CD4-positive, alpha-beta T cell treated with Interleukin-17A for 1 hour (primary cell): Measurements from ENCODE around the gene PSME3IP1.
"Not testable (repeated sequence)": the region's sequence is repeated elsewhere in the genome, so short reads cannot be mapped to it uniquely, and the experiment has no call there.

Experiments
- DNase-seq: peaks from one replicate; pipeline ENCODE4 v3.0.0-alpha.2; 2020

Gene PSME3IP1, protein sequence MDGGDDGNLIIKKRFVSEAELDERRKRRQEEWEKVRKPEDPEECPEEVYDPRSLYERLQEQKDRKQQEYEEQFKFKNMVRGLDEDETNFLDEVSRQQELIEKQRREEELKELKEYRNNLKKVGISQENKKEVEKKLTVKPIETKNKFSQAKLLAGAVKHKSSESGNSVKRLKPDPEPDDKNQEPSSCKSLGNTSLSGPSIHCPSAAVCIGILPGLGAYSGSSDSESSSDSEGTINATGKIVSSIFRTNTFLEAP

DNA sequence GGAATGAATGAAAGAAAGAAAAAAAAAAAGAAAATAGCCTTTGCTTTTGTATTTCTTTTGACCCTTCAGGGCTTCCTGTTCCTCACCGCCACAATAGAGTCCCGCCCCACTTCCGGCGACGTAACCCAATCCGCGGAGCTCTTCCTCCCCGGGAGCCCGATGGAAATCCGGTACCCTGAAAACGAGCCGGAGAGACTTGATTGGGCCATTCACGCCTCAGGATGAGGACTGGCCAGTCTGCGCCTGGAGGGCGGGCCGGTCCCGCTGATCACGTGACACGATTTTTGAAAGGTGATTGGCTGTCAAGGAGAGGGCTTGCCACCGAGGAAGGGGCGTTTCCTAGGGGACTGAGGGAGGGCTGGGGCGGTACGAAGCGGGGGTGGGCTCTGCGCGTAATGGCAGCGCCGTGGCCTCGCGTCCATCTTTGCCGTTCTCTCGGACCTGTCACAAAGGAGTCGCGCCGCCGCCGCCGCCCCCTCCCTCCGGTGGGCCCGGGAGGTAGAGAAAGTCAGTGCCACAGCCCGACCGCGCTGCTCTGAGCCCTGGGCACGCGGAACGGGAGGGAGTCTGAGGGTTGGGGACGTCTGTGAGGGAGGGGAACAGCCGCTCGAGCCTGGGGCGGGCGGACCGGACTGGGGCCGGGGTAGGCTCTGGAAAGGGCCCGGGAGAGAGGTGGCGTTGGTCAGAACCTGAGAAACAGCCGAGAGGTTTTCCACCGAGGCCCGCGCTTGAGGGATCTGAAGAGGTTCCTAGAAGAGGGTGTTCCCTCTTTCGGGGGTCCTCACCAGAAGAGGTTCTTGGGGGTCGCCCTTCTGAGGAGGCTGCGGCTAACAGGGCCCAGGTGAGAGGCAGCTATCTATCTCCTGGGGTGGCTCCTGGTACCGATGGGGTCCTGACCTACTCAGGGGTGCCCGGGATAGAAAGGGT, at the start of gene PSME3IP1, which contains the start of gene RSPRY1:
Gene PSME3IP1 (minus strand): TSS at position 95 of the 927 bp plus-strand sequence. CDS start 12,185 bp downstream, outside the sequence.
Gene RSPRY1 (plus strand): TSS at position 385 of the 927 bp plus-strand sequence. CDS start 18,330 bp downstream, outside the sequence.
- DNase-seq, result peak; percentile 100

DNA sequence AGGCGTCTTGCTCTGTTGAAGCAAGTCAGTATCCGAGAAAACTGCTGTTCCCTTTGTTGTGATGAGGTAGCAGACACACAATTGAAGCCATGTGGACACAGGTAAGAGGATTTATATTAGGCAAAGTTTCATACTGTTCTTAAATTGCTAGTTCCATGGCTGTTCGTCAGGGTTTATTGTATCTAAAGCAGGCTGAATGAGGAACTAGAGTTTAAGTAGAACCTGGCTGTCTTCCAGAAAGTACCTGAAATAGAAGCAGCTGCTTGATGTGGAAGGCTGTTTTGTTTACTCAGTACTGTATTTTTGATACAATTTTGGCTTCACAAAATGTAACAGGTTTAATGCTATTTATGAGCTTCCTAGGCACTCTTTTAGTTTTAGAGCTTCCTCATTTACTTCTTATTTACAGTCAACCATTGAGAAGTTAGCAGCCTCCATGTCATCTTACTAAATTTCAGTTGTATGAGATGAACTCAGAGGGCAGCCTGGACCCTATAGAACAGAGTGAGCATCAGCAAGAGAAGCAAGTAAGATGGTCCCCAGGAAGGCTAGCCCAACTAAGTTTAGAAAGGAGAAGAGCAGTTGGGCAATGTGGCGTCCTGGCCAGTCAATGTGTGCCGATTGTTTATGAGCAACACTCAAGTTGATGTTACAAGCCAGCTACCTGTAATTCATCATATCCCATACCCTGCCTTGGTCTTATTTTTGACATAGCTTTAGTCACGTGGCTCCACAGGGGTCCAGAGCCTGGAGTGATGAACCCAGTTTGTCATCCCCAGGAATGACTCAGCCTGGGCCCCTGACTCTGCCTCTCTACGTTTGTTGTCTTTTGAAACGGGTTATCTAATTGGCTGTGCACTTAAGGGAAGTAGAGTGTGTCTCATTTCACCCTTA, 49.5 kb upstream of the PSME3IP1 start:
- no peak for DNase-seq

DNA sequence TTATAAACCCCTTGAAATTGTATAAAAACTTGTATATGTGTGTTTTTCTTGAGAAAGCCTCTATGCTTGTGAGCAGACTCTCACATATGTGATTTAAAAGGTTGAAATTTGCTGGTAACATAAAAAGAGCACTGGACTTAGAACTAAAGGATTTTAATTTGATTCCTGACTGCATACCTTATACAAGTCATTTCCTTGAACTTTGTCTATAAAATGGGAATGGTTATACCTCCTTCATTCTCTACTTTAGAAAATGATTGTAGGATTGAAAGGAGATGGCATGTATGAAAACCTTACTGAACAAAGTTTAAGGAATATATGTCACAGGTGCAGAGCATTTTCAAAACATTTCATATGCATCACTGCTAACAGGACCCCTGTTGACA, 48.9 kb upstream of the PSME3IP1 start:
- DNase-seq, result no peak

DNA sequence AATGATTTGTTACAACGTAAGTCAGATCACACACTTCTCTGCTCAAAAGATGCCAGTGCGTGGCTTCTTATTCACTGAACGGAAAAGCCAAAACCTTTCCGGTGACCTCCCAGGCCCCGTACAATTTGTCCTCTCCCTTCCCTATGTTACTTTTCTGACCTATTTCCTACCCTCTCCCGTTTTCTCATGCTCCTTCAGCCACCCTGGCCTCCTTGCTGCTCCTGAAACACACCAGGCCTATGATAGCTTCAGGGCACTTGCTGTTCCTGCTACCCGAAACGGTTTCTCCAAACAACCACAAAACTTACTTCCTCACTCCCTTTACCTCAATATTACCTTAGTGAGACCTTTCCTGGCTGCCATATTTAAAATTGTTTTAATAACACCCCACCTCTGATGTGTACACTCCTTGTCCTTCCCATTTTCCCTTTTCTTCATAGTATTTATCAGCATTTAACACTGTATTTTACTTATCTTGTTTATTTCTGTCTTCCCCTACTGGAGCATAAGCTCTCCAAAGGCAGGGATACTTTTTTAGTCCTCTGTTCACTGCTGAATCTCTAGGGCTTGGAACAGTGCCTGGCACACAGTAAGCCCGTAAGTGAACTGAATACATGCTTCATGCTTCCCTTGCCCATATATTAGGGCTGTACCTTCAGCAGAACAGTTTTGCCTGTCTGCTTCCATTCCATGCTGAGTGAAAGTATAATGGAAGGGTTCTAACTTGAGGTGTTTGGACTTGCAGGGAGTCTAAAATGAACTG, 48.3 kb upstream of the PSME3IP1 start:
- DNase-seq, result no peak

DNA sequence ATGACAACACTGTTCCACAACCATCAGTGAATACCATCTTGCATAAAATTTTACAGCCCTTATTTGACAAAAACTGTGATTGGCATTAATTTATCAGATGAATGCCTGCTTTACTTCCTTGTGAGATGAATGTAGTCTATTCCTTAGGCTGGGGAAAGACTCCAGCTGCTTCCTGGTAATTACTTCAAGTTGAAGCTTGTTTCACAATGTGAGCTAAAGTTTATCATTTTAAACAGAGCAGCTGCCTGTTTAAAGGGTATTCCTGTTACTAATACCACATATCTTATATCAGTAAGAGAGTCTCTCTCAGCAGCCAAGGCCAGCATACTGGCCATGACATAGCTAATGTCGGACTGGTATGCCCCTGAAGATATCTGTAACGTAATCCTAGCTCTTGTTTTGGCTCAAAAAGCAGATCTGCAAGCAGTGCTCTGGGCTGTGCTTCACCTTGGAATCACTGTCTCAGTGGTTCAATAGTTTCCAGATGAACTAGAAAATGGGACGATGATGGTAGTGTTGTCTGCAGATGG, 46.0 kb upstream of the PSME3IP1 start:
- DNase-seq, result no peak

DNA sequence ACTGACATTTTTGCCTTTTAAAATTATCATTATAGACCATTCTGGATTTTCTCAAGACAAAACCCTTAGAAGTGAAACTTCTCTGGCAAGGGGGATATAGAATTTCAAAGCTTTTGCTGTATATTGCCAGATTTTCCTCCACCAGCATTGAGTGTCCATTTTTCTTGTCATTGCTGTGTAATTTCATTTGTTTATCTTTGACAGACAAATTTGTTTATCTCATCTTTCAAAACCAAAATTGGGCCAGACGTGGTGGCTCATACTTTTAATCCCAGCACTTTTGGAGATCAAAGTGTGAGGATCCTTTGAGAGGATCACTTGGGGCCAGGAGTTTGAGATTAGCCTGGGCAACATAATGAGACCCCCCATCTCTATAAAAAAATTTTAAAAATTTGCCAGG, 43.2 kb upstream of the PSME3IP1 start:
- DNase-seq, result no peak

DNA sequence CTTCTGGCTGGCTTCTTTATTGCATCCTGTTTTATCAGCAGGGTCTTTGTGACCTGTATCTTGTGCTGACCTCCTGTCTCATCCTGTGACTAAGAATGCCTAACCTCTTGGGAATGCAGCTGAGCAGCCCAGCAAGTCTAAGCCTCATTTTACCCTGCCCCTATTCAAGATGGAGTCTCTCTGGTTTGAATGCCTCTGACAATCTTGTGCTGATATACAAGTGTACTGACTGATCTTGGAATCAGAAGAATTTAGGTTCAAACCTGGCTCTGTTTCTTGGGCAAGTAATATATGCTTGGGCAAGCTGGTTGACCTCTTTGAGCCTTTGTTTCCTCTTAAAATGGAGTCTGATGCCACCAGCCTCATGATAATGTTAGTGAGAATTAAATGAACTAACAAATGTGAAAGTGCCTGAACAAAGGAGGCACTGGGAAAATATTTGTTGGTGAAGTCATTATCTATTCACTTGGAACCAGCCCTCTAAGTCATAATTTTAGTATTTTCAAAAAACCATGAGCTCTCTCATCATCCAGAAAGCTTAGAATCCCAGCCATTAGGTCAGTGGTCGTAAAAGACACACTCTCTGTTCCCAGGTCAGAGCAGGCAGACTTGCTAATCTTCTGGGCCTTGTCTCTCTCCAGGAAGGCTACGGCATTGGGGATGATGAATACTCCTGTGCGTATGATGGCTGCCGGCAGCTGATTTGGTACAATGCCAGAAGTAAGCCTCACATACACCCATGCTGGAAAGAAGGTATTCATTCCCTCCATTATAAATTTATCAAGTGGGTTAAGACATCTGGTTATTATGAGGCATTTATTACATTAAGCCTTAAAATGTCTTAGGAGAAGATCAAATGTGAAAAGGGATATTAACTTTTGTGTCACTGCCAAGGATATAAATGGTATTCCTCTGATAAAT, 41.1 kb upstream of the PSME3IP1 start:
- no peak for DNase-seq

DNA sequence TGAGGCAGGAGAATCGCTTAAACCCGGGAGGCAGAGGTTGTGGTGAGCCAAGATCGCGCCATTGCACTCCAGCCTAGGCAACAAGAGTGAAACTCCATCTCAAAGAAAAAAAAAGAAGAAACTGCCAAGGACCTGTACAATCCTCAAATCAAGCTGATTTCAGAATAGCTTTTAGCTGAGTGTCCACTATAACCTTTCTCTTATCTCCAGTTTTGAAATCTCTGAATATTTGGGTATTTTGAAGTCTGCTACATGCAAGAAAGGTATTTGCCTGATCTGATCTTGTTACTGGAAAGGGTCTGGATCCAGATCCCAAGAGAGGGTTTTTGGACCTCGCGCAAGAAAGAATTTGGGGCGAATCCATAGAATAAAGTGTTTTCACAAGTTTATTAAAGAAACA, 40.1 kb upstream of the PSME3IP1 start:
- no peak for DNase-seq

DNA sequence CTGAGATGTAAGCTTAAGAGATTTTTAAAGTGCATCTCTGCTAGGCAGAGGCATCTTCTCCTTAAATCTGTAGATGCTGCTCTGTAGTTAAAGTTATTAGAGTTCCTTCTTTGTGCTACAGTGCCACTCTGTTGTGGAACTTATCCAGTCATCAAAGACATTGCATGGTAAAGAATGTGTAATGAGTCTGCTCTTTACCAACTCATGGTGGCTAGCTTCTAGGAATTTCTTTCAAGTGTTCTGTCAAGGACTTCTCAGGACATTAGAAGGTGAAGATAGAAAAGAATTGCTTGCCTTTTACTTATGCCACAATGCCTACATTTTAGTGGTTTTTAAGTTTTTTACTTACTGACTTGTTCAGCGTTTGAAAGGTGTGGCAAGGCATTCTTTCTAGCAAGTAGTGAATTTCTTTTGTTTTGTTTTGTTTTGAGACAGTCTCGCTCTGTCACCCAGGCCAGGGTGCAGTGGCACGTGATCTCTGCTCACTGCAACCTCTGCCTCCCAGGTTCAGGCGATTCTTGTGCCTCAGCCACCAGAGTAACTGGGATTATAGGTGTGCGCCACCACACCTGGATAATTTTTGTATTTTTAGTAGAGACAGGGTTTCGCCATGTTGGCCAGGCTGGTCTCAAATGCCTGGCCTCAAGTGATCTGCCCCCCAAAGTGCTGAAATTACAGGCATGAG, 39.0 kb upstream of the PSME3IP1 start:
- no peak for DNase-seq

DNA sequence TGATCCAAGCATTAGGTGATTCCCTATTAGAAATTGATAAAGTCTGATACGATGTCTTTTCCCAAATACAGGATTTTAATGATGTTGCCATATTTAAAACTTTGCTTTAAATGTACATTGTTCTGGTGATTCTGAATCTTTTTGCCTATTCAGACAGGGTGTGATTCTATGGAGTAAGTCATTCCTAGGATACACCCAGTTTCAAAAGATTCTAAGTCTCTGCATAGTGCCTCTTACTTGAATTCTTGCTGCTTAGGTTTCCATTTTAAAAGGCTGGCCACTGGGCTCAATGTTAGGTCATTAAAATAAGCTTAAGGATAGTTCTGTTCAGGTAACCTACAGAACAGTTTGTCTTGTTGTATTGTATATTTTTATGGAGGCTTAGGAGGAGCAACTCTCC, 37.2 kb upstream of the PSME3IP1 start:
- no peak for DNase-seq

DNA sequence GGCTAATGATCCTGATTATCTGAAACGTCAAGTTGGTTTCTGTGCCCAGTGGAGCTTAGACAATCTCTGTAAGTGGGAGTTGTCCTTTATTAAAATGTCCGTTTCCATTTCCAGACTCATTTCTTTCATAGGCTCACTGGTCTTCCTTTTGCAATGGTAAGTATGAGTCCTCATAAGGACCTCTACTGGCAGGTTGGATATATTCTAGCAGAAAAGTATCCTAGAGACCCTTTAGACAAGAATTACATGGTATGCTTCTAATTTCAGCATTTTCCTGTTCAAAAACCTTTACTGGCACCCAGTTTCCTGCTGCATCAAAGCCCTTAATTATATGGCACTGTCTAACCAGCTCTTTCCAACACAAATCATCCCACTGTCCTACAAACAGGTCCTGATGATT, 31.1 kb upstream of the PSME3IP1 start:
- no peak for DNase-seq

DNA sequence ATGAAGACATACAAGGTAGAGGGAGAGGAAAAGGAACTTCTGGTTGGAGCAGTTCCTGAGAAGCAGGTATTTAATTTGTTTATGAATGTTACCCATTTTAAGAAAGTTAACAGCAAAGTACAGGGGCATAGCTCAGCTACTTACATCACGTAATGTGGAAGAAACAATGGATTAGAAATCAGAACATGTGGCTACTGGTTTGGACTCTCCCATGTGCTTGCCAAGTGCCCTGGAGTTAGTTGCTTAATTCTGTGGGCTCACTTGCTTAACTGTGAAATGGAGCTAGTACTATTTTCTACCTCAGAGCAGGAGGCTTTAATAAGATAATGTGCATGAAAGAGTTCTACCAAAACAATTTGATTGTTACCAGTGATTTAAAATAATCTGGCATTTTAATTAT, 27.6 kb upstream of the PSME3IP1 start:
- no peak for DNase-seq

DNA sequence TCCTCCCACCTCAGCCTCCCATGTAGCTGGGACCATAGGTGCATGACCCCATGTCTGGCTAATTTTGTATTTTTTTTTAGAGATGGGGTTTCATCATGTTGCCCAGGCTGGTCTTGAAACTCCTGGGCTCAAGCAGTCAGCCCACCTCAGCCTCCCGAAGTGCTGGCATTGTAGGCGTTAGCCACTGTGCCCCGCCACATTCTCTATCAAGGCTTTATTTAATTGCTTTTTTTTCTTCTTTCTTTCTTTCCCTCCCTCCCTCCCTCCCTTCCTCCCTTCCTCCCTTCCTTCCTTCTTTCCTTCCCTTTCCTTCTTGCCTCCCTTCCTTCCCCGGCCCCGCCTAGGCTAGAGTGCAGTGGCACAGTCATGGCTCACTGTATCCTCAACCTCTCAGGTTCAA, 23.9 kb upstream of the PSME3IP1 start:
- no peak for DNase-seq

DNA sequence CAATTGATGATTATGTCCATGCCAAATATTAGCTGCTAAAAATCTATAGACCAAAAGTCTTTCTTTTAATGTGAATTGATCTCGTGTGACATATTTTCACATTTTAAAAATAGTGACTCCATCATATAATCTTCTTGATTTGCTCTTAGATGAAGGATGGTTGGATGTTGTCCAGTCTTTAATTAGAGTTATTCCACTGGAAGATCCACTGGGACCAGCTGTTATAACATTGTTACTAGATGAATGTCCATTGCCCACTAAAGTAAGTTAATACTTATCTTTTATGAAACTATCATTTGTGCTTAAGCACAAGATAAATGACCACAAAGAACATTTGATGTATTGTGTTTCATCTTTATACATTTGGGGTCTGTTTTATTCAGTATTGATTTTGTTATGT, 23.1 kb upstream of the PSME3IP1 start:
- DNase-seq, result no peak

DNA sequence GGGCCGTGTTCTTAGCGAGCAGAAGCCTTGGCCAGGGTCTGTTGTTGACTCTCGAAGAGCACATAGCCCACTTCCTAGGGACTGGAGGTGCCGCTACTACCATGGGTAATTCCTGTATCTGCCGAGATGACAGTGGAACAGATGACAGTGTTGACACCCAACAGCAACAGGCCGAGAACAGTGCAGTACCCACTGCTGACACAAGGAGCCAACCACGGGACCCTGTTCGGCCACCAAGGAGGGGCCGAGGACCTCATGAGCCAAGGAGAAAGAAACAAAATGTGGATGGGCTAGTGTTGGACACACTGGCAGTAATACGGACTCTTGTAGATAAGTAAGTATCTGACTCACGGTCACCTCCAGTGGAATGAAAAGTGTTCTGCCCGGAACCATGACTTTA, 18.8 kb upstream of the PSME3IP1 start:
- DNase-seq, result no peak

DNA sequence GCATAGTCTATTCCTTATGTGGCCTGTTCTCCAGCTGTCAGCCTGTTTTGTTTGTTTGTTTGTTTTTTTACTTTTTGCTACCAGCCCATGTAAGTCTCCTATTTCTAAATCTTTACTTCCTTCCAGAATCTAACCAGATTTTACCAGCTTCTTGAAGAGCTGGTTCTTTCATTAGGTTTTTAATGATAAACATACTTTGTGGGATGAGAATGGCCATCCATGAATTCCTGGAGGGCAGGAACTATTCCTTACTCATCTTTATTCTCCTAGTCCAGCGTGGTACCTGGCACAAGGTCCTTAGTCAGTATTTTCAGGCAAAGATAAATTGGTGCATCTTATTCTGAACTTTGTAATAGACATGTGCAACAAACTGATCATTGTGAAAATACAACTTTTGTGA, 17.6 kb upstream of the PSME3IP1 start:
- DNase-seq, result no peak

DNA sequence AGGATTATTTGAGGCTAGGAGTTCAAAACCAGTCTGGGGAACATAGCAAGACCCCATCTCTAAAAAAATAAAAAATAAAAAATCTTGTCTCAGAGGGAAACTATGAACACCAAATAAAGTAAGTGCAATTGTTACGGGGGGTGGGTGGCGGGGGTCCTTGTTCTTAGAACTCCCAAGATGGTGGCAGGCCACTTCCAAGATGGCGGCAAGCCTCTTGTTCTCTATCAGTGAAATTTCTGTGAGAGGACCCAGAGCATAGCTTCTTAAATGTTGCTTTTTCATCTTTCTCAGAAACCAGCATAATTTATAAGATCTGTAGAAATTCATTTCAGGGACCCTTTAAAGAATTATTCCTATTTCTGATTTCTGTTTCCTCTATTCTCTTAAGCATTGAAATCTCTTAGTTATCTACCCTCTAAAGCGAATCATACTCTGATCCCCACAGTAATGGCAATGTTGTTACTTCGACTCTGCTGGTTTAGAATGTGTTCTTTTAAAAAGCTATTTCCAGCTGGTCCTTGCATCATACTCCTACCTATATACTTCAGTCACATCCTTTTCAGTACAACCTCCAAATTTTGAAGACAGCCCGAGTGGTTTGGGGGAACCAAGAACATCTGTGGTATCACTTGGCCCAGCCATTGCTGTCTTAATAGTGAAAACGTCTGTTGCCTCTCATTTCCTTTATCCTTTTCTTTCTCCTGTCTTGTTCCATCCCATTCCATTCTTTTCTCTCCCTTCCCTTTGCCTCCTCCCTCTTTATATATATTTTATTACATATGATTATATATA, 16.5 kb upstream of the PSME3IP1 start:
- no peak for DNase-seq

DNA sequence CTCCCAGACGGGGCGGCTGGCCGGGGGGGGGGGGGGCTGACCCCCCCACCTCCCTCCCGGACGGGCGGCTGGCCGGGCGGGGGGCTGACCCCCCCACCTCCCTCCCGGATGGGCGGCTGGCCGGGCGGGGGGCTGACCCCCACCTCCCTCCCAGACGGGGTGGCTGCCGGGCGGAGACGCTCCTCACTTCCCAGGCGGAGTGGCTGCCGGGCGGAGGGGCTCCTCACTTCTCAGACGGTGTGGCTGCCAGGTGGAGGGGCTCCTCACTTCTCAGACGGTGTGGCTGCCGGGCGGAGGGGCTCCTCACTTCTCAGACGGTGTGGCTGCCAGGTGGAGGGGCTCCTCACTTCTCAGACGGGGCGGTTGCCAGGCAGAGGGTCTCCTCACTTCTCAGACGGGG, 15.1 kb upstream of the PSME3IP1 start:
- DNase-seq, result not testable (repeated sequence)

DNA sequence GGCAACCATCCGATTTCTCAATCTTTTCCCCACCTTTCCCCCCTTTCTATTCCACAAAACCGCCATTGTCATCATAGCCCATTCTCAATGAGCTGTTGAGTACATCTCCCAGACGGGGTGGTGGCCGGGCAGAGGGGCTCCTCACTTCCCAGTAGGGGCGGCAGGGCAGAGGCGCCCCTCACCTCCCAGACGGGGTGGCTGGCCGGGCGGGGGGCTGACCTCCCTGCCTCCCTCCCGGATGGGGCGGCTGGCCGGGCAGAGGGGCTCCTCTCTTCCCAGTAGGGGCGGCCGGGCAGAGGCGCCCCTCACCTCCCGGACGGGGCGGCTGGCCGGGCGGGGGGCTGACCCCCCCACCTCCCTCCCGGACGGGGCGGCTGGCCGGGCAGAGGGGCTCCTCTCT, 14.5 kb upstream of the PSME3IP1 start:
- not testable (repeated sequence) for DNase-seq
